Gastrocnemius medialis (tissue), 4 donors: ENCODE results near the gene CD248. TPM values are rescaled to one million over a fixed set of nuclear protein-coding genes. Genes with fewer than 3 reads are reported as not detected.
"Not testable (repeated sequence)": the region's sequence is repeated elsewhere in the genome, so short reads cannot be mapped to it uniquely, and the experiment has no call there.

ENCODE experiments used
- ATAC-seq, 2 donors: fragments of 150-250 bp; one replicate each; pipeline ENCODE4 v1.9.1; 2016
- DNase-seq, 2 donors: peaks; one replicate each; pipeline ENCODE4 v3.0.0-alpha.2; 2019
- H3K27ac ChIP-seq, 4 donors: fragments of 200-600 bp; sonication (generic); 1 replicate in 1 of 4; 2 replicates in 3 of 4; pipeline ENCODE4 v1.5.1; 2016 to 2018; ENCODE audit warnings: mild to moderate bottlenecking in 2 of 4, moderate library complexity in 1 of 4
- H3K27me3 ChIP-seq, 3 donors: fragments of 200-600 bp; sonication (generic) in 2 of 3; 1 replicate in 1 of 3; 2 replicates in 2 of 3; pipeline versions ENCODE4 v1.5.1 to v1.6.0; 2016 to 2019; ENCODE audit warnings: mild to moderate bottlenecking in 1 of 3, moderate library complexity in 1 of 3
- H3K36me3 ChIP-seq, 2 donors: fragments of 200-600 bp; sonication (generic) in 1 of 2; one replicate each; pipeline ENCODE4 v1.5.1; 2017 to 2018
- H3K4me1 ChIP-seq, 2 donors: fragments of 200-600 bp; sonication (generic) in 1 of 2; one replicate each; pipeline ENCODE4 v1.5.1; 2016 to 2017; ENCODE audit warnings: mild to moderate bottlenecking in 2 of 2
- H3K4me3 ChIP-seq, 4 donors: fragments of 200-600 bp; sonication (generic) in 3 of 4; 1 replicate in 1 of 4; 2 replicates in 3 of 4; pipeline ENCODE4 v1.5.1; 2016 to 2019; ENCODE audit warnings: mild to moderate bottlenecking in 2 of 4
- H3K9me3 ChIP-seq, 3 donors: fragments of 200-600 bp; sonication (generic) in 2 of 3; 1 replicate in 1 of 3; 2 replicates in 2 of 3; pipeline ENCODE4 v1.5.1; 2016 to 2019
- POLR2A ChIP-seq, 2 donors: fragments of 450-650 bp; IDR thresholded peaks; one replicate each; pipeline ENCODE4 v1.6.1; 2017; ENCODE audit warnings: antibody characterized with exemption in 2 of 2, mild to moderate bottlenecking in 2 of 2, moderate library complexity in 2 of 2
- in situ Hi-C, 4 donors: fragments of 200-750 bp; cut with MboI; loops; one replicate each; pipeline versions ENCODE4 v1.15.0 to v1.8.0; 2017; ENCODE audit warnings: low sequenced_read_pairs in 4 of 4
- intact Hi-C: fragments of 100-400 bp; cut with DNase I; formaldehyde crosslinking; loops from one replicate; pipeline ENCODE4 v1.15.1; 2023; ENCODE audit warnings: low total_unique reads
- total RNA-seq, 4 donors: library from RNA; depleted of rRNA; stranded (reverse); fragments of >200 nt; gene quantifications; one replicate each; pipeline versions ENCODE4 v1.1.0 to v1.2.3, GENCODE V29; 2016
- TF ChIP-seq, protein P1 (sequence below), 5 experiments: fragments of 450-650 bp in 3 of 5; fragments of 200-600 bp in 2 of 5; sonication (generic) in 2 of 5; IDR thresholded peaks in 4 of 5; conservative IDR thresholded peaks in 1 of 5; 1 replicate in 4 of 5; 2 replicates in 1 of 5; pipeline ENCODE4 v1.5.1; 2016 to 2019; ENCODE audit warnings: antibody characterized with exemption in 5 of 5, mild to moderate bottlenecking in 3 of 5, moderate library complexity in 3 of 5

Gene CD248
- total RNA-seq, 4 donors from 2014 or later = 0.46 to 4.6 (median 2.8) TPM

DNA sequence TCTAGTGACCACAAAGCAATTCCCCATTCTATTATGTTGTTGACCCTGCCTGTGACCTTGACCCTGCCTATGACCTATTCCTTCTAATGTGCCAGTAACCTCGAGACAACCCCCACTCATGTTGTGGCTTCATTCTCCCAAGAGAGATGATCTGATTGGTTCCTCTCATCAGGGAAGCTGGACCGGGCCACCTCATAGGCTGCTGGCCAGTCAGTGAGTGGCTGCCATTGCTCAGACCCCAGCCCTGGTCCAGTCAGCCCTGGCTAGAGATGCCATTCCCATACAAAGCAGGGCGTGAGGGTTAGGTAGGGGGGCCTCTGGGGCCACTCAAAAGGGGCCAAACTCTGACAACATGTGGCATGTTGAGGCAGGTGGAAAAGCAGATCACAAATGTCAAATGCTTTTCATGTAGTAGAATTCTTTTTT lies 42.8 kb upstream of the CD248 start:
- no peak for TF ChIP-seq POLR2A (IDR thresholded peaks at IDR 0.05)
- TF ChIP-seq, protein P1, sequence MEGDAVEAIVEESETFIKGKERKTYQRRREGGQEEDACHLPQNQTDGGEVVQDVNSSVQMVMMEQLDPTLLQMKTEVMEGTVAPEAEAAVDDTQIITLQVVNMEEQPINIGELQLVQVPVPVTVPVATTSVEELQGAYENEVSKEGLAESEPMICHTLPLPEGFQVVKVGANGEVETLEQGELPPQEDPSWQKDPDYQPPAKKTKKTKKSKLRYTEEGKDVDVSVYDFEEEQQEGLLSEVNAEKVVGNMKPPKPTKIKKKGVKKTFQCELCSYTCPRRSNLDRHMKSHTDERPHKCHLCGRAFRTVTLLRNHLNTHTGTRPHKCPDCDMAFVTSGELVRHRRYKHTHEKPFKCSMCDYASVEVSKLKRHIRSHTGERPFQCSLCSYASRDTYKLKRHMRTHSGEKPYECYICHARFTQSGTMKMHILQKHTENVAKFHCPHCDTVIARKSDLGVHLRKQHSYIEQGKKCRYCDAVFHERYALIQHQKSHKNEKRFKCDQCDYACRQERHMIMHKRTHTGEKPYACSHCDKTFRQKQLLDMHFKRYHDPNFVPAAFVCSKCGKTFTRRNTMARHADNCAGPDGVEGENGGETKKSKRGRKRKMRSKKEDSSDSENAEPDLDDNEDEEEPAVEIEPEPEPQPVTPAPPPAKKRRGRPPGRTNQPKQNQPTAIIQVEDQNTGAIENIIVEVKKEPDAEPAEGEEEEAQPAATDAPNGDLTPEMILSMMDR (IDR thresholded peaks at IDR 0.05 in 4 of 5, conservative IDR thresholded peaks at IDR 0.05 in 1 of 5) = no peak
- H3K9me3 ChIP-seq = no peaks in the 10 kb centered on the region
- in situ Hi-C loops (no loop called here), intact Hi-C loops (no loop called here)
- H3K27me3 ChIP-seq = no peaks in the 10 kb centered on the region
- DNase-seq (no peak), ATAC-seq (peak in 1 of 2 donors; percentile 14)
- H3K36me3 ChIP-seq = peaks cover 0 to 18% of the 10 kb centered on the region in 2 donors
- peaks cover 0 to 5% of the 10 kb centered on the region in 2 donors for H3K4me1 ChIP-seq
- H3K4me3 ChIP-seq = no peak overlapping the region
- H3K27ac ChIP-seq = peak overlapping the region in 1 of 4 donors; percentile 98

DNA sequence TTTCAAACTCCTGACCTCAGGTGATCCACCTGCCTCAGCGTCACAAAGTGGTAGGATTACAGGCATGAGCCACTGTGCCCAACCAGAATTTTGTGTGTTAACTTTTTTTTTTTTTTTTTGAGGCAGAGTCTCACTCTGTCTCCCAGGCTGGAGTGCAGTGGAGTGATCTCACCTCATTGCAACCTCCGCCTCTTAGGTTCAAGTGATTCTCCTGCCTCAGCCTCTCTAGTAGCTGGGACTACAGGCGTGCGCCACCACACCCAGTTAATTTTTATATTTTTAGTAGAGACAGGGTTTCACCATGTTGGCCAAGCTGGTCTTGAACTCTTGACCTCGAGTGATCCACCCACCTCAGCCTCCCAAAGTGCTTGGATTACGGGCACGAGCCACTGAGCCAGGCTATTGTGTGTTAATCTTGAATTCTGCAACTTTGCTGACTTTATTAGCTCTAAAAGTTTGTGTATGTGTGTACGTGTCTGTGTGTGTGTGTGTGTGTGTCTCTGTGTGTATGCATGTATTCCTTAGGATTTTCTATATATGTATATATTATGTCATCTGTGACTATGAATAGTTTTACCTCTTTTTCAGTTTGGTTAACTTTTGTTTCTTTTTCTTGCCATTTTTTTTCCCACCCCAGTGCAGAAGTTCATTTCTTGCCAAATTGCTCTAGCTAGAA lies 33.9 kb upstream of the CD248 start:
- H3K4me3 ChIP-seq, H3K27me3 ChIP-seq, H3K9me3 ChIP-seq, DNase-seq, intact Hi-C loops, H3K27ac ChIP-seq, H3K36me3 ChIP-seq, ATAC-seq, in situ Hi-C loops: not testable (repeated sequence)
- peaks cover 14 to 15% of the 10 kb centered on the region in 2 donors for H3K4me1 ChIP-seq

DNA sequence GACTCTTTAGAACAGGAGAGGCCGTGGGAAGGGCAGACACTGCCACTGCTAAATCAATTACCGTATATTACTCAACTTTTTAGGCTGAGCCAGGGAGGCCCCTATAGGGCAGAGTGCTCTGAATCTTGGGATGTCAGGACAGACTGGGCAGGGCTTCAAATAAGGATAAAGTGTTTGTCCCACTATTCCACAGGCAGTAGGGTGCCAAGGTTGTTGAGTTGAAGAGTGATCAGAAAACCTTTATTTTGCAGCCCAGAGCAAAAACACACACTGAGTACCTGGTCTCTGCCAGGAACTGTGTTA lies 32.2 kb upstream of the CD248 start:
- TF ChIP-seq, protein P1 (IDR thresholded peaks at IDR 0.05 in 4 of 5, conservative IDR thresholded peaks at IDR 0.05 in 1 of 5) = no peak
- no peak for TF ChIP-seq POLR2A (IDR thresholded peaks at IDR 0.05)
- no peak for ATAC-seq
- Histone ChIP-seq H3K4me3 (no peak overlapping the region), H3K36me3 (no peaks in the 10 kb centered on the region), H3K4me1 (peaks cover 25 to 26% of the 10 kb centered on the region in 2 donors), H3K9me3 (no peaks in the 10 kb centered on the region), H3K27ac (peak overlapping the region in 1 of 4 donors; percentile 91), H3K27me3 (no peaks in the 10 kb centered on the region)
- in situ Hi-C loops = no loop called here
- intact Hi-C loops = no loop called here
- no peak for DNase-seq

DNA sequence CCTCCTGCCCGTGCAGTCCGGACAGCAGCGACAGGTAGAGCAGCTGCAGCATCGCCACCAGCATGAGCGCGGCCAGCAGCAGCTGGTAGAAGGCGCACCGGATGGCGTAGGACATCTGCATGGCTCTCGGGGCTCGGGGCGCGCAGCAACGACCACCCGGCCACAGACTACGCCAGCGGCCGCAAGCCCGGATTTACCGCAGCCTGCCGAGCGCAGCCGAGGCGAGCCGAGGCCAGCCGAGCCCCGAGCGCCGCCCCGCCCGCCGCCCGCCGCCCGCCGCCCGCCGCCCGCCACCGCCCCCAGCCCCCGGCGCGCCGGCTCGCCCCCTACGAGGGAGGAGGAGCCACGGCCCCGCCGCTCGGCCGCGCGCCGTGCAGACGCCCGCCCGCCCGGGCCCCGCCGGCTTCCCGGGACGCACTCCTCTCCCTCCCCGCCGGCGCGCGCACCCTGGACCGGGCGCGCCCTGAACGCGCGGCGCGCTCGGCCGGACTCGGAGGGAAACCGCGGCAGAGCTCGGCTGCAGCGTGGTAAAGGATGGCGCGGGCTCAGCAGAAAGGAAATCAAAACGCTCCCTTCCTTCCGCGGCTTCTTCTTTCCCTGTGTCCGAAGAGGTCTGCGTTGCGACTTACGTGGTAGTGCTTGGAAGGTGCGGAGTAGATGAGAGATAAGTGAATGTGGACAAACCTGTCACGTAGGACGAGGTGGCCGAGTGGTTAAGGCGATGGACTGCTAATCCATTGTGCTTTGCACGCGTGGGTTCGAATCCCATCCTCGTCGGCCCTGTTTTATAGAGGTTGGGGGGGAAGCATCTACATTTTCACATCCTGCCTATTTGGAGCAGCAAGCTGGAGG lies 30.8 kb upstream of the CD248 start, which contains the start of gene B4GAT1:
Gene B4GAT1 (minus strand): TSS at position 205 of the 852 bp plus-strand sequence. CDS start 84 bp downstream, at position 121.
- Histone ChIP-seq H3K27ac (peak within 1 kb of the TSS; percentile 80 to 91 (median 89)), H3K9me3 (no peaks in the 10 kb centered on the region), H3K4me3 (peak within 1 kb of the TSS; percentile 83 to 97 (median 90)), H3K36me3 (no peaks in the 10 kb centered on the region), H3K27me3 (no peaks in the 10 kb centered on the region), H3K4me1 (peaks cover 35 to 36% of the 10 kb centered on the region in 2 donors)
- intact Hi-C loops = loop anchor here (2.0 kb wide), 1 partner anchor 23 kb away; the partner anchor contains the start of gene SLC29A2
- DNase-seq (peak; percentile 69 to 86), ATAC-seq (peak; percentile 67 to 76)
- in situ Hi-C loops = no loop called here
- peak; percentile 31 to 42 for TF ChIP-seq POLR2A (IDR thresholded peaks at IDR 0.05)
- TF ChIP-seq, protein P1 (IDR thresholded peaks at IDR 0.05 in 4 of 5, conservative IDR thresholded peaks at IDR 0.05 in 1 of 5) = peak in 1 of 5 experiments; percentile 13
